HCT116 (cell line): ENCODE results near the gene RPS6KC1.

Source experiments
- CTCF ChIP-seq, 3 experiments: fragments of 200-600 bp in 1 of 3; sonication (generic) in 1 of 3; IDR thresholded peaks in 2 of 3; conservative IDR thresholded peaks in 1 of 3; 2 replicates each; pipeline ENCODE4 v1.5.1; 2012 to 2017; ENCODE audit warnings: low read depth in 2 of 3, low read length in 2 of 3, antibody characterized with exemption in 1 of 3, borderline replicate concordance in 1 of 3, control low read depth in 1 of 3, mild to moderate bottlenecking in 1 of 3, mixed read lengths in 1 of 3, mixed run types in 1 of 3, moderate library complexity in 1 of 3; ENCODE audit not compliant: insufficient read depth in 1 of 3
- EZH2 ChIP-seq: fragments of 200-600 bp; sonication (generic); IDR thresholded peaks from 2 replicates; pipeline ENCODE4 v1.6.1; 2017; ENCODE audit warnings: antibody characterized with exemption, mixed run types
- EZH2phosphoT487 ChIP-seq: fragments of 200-600 bp; IDR thresholded peaks from 2 replicates; pipeline ENCODE4 v1.6.1; 2018; ENCODE audit warnings: antibody characterized with exemption, borderline replicate concordance
- POLR2A ChIP-seq: IDR thresholded peaks from 2 replicates; pipeline ENCODE4 v1.7.0; 2011; ENCODE audit warnings: borderline replicate concordance; ENCODE audit not compliant: insufficient read depth, insufficient read length; ENCODE audit errors: extremely low read depth
- POLR2AphosphoS5 ChIP-seq: IDR thresholded peaks from 2 replicates; pipeline ENCODE4 v1.6.1; 2011; ENCODE audit warnings: mild to moderate bottlenecking, low read depth, low read length, moderate library complexity
- RAD21 ChIP-seq: IDR thresholded peaks from 2 replicates; pipeline ENCODE4 v1.6.1; 2012; ENCODE audit warnings: low read depth, mild to moderate bottlenecking
- SRF ChIP-seq: IDR thresholded peaks from 2 replicates; pipeline ENCODE4 v1.6.1; 2012; ENCODE audit warnings: low read depth

GRCh38 chr1:213194855-213195254, 143.8 kb downstream of the RPS6KC1 start:
- TF ChIP-seq CTCF (IDR thresholded peaks at IDR 0.05 in 2 of 3, conservative IDR thresholded peaks at IDR 0.05 in 1 of 3; ENCODE audit: borderline replicate concordance in 1 of 3, insufficient read depth in 1 of 3, low read depth in 2 of 3, low read length in 2 of 3): no peak
- TF ChIP-seq EZH2: no peak
- no peak for TF ChIP-seq RAD21
- no peak for TF ChIP-seq POLR2A
- TF ChIP-seq EZH2phosphoT487: no peak
- no peak for TF ChIP-seq SRF
- no peak for TF ChIP-seq POLR2AphosphoS5
